ENCODE data around the gene GSDMA. TPM values are rescaled to one million over a fixed set of nuclear protein-coding genes. Genes with fewer than 3 reads are reported as not detected.

GSDMA gene
- polyA plus RNA-seq, 1 experiment = not detected

- H3K4me3 ChIP-seq (ENCODE audit: low read depth, low read length) = no peak overlapping the region
- no peak for DNase-seq (ENCODE audit: low read depth)
- peaks cover 6% of the 10 kb centered on the region; the same call in 1 of the 2 replicates for H3K27me3 ChIP-seq (ENCODE audit: control insufficient read depth, insufficient read depth, low read length)
- no peaks in the 10 kb centered on the region for H3K36me3 ChIP-seq (ENCODE audit: control insufficient read depth, insufficient read depth, low read length)
- ChIA-PET POLR2A (no interaction called here), CTCF (interaction anchor here (1.3 to 5.1 kb wide), 3 partner anchors 8 to 141 kb away, joined by 5 to 25 read pairs (median 15); partner anchors contain the start of gene PSMD3)
- TF ChIP-seq CTCF (IDR thresholded peaks at IDR 0.05; ENCODE audit: insufficient read depth, low read depth, low read length) = no peak
Observed at GRCh38 chr17:39972271-39972670, 9.5 kb downstream of the GSDMA start.

GRCh38 chr17:39973496-39973895 is 10.7 kb downstream of the GSDMA start:
- no peak for DNase-seq (ENCODE audit: low read depth)
- no peak for TF ChIP-seq CTCF (IDR thresholded peaks at IDR 0.05; ENCODE audit: insufficient read depth, low read depth, low read length)
- peaks cover 6% of the 10 kb centered on the region; the same call in 1 of the 2 replicates for H3K27me3 ChIP-seq (ENCODE audit: control insufficient read depth, insufficient read depth, low read length)
- no peak overlapping the region for H3K4me3 ChIP-seq (ENCODE audit: low read depth, low read length)
- ChIA-PET CTCF (interaction anchor here (2.8 kb wide), 1 partner anchor 15 kb away, joined by 16 read pairs; no protein-coding TSS in a partner anchor), POLR2A (interaction anchor here (0.6 kb wide), 1 partner anchor 105 kb away, joined by 3 read pairs; no protein-coding TSS in a partner anchor)
- no peaks in the 10 kb centered on the region for H3K36me3 ChIP-seq (ENCODE audit: control insufficient read depth, insufficient read depth, low read length)

- ChIA-PET POLR2A (no interaction called here), CTCF (interaction anchor here (1.1 to 2.8 kb wide), 2 partner anchors 16 to 35 kb away, joined by 3 to 16 read pairs; no protein-coding TSS in a partner anchor)
- no peaks in the 10 kb centered on the region for H3K36me3 ChIP-seq (ENCODE audit: control insufficient read depth, insufficient read depth, low read length)
- no peak for TF ChIP-seq CTCF (IDR thresholded peaks at IDR 0.05; ENCODE audit: insufficient read depth, low read depth, low read length)
- no peak overlapping the region for H3K4me3 ChIP-seq (ENCODE audit: low read depth, low read length)
- DNase-seq (ENCODE audit: low read depth) = no peak
- H3K27me3 ChIP-seq (ENCODE audit: control insufficient read depth, insufficient read depth, low read length) = peaks cover 6% of the 10 kb centered on the region; the same call in 1 of the 2 replicates
Observed at GRCh38 chr17:39974433-39974832, 11.6 kb downstream of the GSDMA start.

- POLR2A ChIA-PET = no interaction called here
- TF ChIP-seq CTCF (IDR thresholded peaks at IDR 0.05; ENCODE audit: insufficient read depth, low read depth, low read length) = no peak
- 0 out of 2 replicates have a peak, but pooled peaks cover 3% of the 10 kb centered on the region for H3K27me3 ChIP-seq (ENCODE audit: control insufficient read depth, insufficient read depth, low read length)
- no peak overlapping the region for H3K4me3 ChIP-seq (ENCODE audit: low read depth, low read length)
- DNase-seq (ENCODE audit: low read depth) = no peak
- H3K36me3 ChIP-seq (ENCODE audit: control insufficient read depth, insufficient read depth, low read length) = no peaks in the 10 kb centered on the region
- CTCF ChIA-PET = interaction anchor here (0.6 to 2.8 kb wide), 4 partner anchors 13 to 192 kb away, joined by 3 to 16 read pairs (median 4); partner anchors contain the start of gene GSDMA
Observed at GRCh38 chr17:39975801-39976200, 13.0 kb downstream of the GSDMA start.

- H3K4me3 ChIP-seq (ENCODE audit: low read depth, low read length) = no peak overlapping the region
Observed at GRCh38 chr17:39979016-39979670, 16.3 kb downstream of the GSDMA start.

More at GRCh38 chr17:39979016-39979670, 16.3 kb downstream of the GSDMA start:
- Histone ChIP-seq H3K27me3 (ENCODE audit: control insufficient read depth, insufficient read depth, low read length) (0 out of 2 replicates have a peak, but pooled peaks cover 3% of the 10 kb centered on the region), H3K36me3 (ENCODE audit: control insufficient read depth, insufficient read depth, low read length) (peaks cover under 1% of the 10 kb centered on the region; the same call in 1 of the 2 replicates)
- no peak for TF ChIP-seq CTCF (IDR thresholded peaks at IDR 0.05; ENCODE audit: insufficient read depth, low read depth, low read length)
- peak; percentile 83 for DNase-seq (ENCODE audit: low read depth)
- ChIA-PET CTCF (interaction anchor here (0.7 to 5.5 kb wide), 11 partner anchors 10 to 114 kb away, joined by 3 to 51 read pairs (median 22); partner anchors contain the start of gene GSDMA), POLR2A (interaction anchor here (0.7 kb wide), 2 partner anchors 556 to 1672 kb away, joined by 3 to 9 read pairs; no protein-coding TSS in a partner anchor)
